HCT116 (cell line): ENCODE data around the gene UGT1A9. TPM values are rescaled to one million over a fixed set of nuclear protein-coding genes. Genes with fewer than 3 reads are reported as not detected.
A peak's percentile ranks its signal among the peaks of the same experiment; 100 is the strongest.

ENCODE experiments used
- ATAC-seq: fragments of 200-7000 bp; cut with Tn5 transposase; 2 replicates; pipeline ENCODE4 v1.9.1; 2020; ENCODE audit warnings: mild to moderate bottlenecking, moderate library complexity
- BruUV-seq: library from RNA; stranded (reverse); fragments of 400-500 nt; replicated peaks from 2 replicates; lab custom pipeline; 2021; lab: Mats Ljungman, UMichigan
- CTCF ChIA-PET: fragments of 300-600 bp; sonication (Branson Sonifier 250); formaldehyde crosslinking; loops from one replicate; lab custom pipeline; 2021; ENCODE audit warnings: antibody characterized with exemption; lab: Charles Lee
- POLR2A ChIA-PET: fragments of 300-600, 350-600 bp; sonication (Branson Sonifier 250); formaldehyde crosslinking; loops from one replicate; lab custom pipeline; 2021; ENCODE audit warnings: antibody characterized with exemption; lab: Charles Lee
- RAD21 ChIA-PET, 2 experiments: fragments of 300-600 bp; sonication (Branson Sonifier 250); formaldehyde crosslinking; loops; one replicate each; lab custom pipeline; 2023; ENCODE audit warnings: low total read pairs in 2 of 2; ENCODE audit not compliant: uncharacterized antibody in 2 of 2, unreplicated experiment in 2 of 2, low non-redundant PET in 1 of 2; lab: Charles Lee
- DNase-seq: peaks from one replicate; pipeline ENCODE4 v3.0.0-alpha.2; 2010; ENCODE audit warnings: low read depth, low spot score
- H2AFZ ChIP-seq: fragments of 200-600 bp; shearing (Covaris generic), sonication (generic); 2 replicates; pipeline ENCODE4 v1.6.1; 2017; ENCODE audit warnings: low read depth, mixed run types, mixed read lengths, antibody characterized with exemption, low read length; ENCODE audit not compliant: poor library complexity, severe bottlenecking
- H3K27ac ChIP-seq: 2 replicates; pipeline ENCODE4 v1.5.1; 2012; ENCODE audit warnings: low read depth, low read length
- H3K27me3 ChIP-seq: fragments of 200-600 bp; sonication (generic); 2 replicates; pipeline ENCODE4 v1.6.1; 2016; ENCODE audit warnings: mixed run types, low read length, mixed read lengths; ENCODE audit not compliant: insufficient read depth
- H3K36me3 ChIP-seq, 2 experiments: fragments of 200-500 bp in 1 of 2; fragments of 200-600 bp in 1 of 2; sonication (Bioruptor generic) in 1 of 2; sonication (generic) in 1 of 2; 2 replicates each; pipeline versions ENCODE4 v1.5.1 to v1.6.1; 2014 to 2016; ENCODE audit warnings: low read length in 2 of 2, inconsistent platforms in 1 of 2, mixed read lengths in 1 of 2, mixed run types in 1 of 2; ENCODE audit not compliant: insufficient read depth in 2 of 2, control insufficient read depth in 1 of 2
- H3K4me1 ChIP-seq, 2 experiments: fragments of 200-600 bp in 1 of 2; sonication (generic) in 1 of 2; 2 replicates each; pipeline versions ENCODE4 v1.5.1 to v1.6.1; 2012 to 2017; ENCODE audit warnings: low read length in 2 of 2, inconsistent platforms in 1 of 2, mild to moderate bottlenecking in 1 of 2, mixed read lengths in 1 of 2, mixed run types in 1 of 2, moderate library complexity in 1 of 2; ENCODE audit not compliant: insufficient read depth in 2 of 2, control insufficient read depth in 1 of 2
- H3K4me2 ChIP-seq: fragments of 200-600 bp; sonication (generic); 2 replicates; pipeline ENCODE4 v1.6.1; 2017; ENCODE audit warnings: mixed run types, low read length, mixed read lengths
- H3K4me3 ChIP-seq, 2 experiments: fragments of 200-600 bp in 1 of 2; sonication (generic) in 1 of 2; replicated peaks in 1 of 2; 2 replicates each; pipeline ENCODE4 v1.5.1; 2011 to 2016; ENCODE audit warnings: low read length in 2 of 2, control low read depth in 1 of 2, low read depth in 1 of 2, mild to moderate bottlenecking in 1 of 2, mixed read lengths in 1 of 2, mixed run types in 1 of 2
- H3K79me2 ChIP-seq: fragments of 200-600 bp; sonication (generic); 2 replicates; pipeline ENCODE4 v1.6.1; 2017; ENCODE audit warnings: mild to moderate bottlenecking, mixed run types, low read length, moderate library complexity, mixed read lengths; ENCODE audit not compliant: insufficient read depth
- H3K9ac ChIP-seq: fragments of 200-600 bp; sonication (generic); 2 replicates; pipeline ENCODE4 v1.6.1; 2016; ENCODE audit warnings: low read length, mixed read lengths
- H3K9me2 ChIP-seq: fragments of 200-600 bp; sonication (generic), shearing (Covaris generic); 2 replicates; pipeline ENCODE4 v1.6.1; 2017; ENCODE audit warnings: mixed run types, mild to moderate bottlenecking, moderate library complexity; ENCODE audit not compliant: insufficient read depth
- H3K9me3 ChIP-seq, 2 experiments: fragments of 200-500 bp in 1 of 2; fragments of 200-600 bp in 1 of 2; sonication (Bioruptor generic) in 1 of 2; sonication (generic) in 1 of 2; 2 replicates each; pipeline ENCODE4 v1.6.1; 2014 to 2017; ENCODE audit warnings: low read length in 2 of 2, mixed read lengths in 2 of 2, inconsistent platforms in 1 of 2, low read depth in 1 of 2, mild to moderate bottlenecking in 1 of 2, mixed run types in 1 of 2, moderate library complexity in 1 of 2; ENCODE audit not compliant: control insufficient read depth in 1 of 2, insufficient read depth in 1 of 2
- H4K20me1 ChIP-seq: fragments of 200-600 bp; sonication (generic), shearing (Covaris generic); 2 replicates; pipeline ENCODE4 v1.6.1; 2017; ENCODE audit warnings: mixed run types, mild to moderate bottlenecking, moderate library complexity; ENCODE audit not compliant: insufficient read depth
- CTCF ChIP-seq, 3 experiments: fragments of 200-600 bp in 1 of 3; sonication (generic) in 1 of 3; IDR thresholded peaks in 2 of 3; conservative IDR thresholded peaks in 1 of 3; 2 replicates each; pipeline ENCODE4 v1.5.1; 2012 to 2017; ENCODE audit warnings: low read depth in 2 of 3, low read length in 2 of 3, antibody characterized with exemption in 1 of 3, borderline replicate concordance in 1 of 3, control low read depth in 1 of 3, mild to moderate bottlenecking in 1 of 3, mixed read lengths in 1 of 3, mixed run types in 1 of 3, moderate library complexity in 1 of 3; ENCODE audit not compliant: insufficient read depth in 1 of 3
- RAD21 ChIP-seq: IDR thresholded peaks from 2 replicates; pipeline ENCODE4 v1.6.1; 2012; ENCODE audit warnings: low read depth, mild to moderate bottlenecking
- YY1 ChIP-seq: IDR thresholded peaks from 2 replicates; pipeline ENCODE4 v1.6.1; 2011; ENCODE audit warnings: low read length, low read depth, moderate library complexity, mild to moderate bottlenecking; ENCODE audit not compliant: insufficient replicate concordance; ENCODE audit errors: extremely low read depth
- intact Hi-C: fragments of 100-400 bp; cut with micrococcal nuclease; formaldehyde crosslinking; loops from 2 replicates; pipeline ENCODE4 v1.10.0; 2022
- total RNA-seq: library from RNA; stranded (reverse); gene quantifications from one replicate; pipeline ENCODE4 v1.2.1, GENCODE V29; 2021; ENCODE audit not compliant: unreplicated experiment

The UGT1A9 gene
- total RNA-seq, 1 experiment from 2014 or later: not detected

- H3K4me3 ChIP-seq: no peak overlapping the region
- H3K36me3 ChIP-seq: no peaks in the 10 kb centered on the region
- H4K20me1 ChIP-seq: no peaks in the 10 kb centered on the region
- ChIA-PET POLR2A (interaction anchor here (0.6 kb wide), 1 partner anchor 19 kb away, joined by 3 read pairs; no protein-coding TSS in a partner anchor), CTCF (no interaction called here), RAD21 (no interaction called here)
- no peak overlapping the region for H3K9ac ChIP-seq
- intact Hi-C loops: no loop called here
- ATAC-seq (peak; percentile 73), DNase-seq (no peak)
- H3K79me2 ChIP-seq: no peaks in the 10 kb centered on the region
- H2AFZ ChIP-seq: no peak overlapping the region
- no peaks in the 10 kb centered on the region for H3K9me2 ChIP-seq
- no peak overlapping the region for H3K4me2 ChIP-seq
- H3K27me3 ChIP-seq: no peaks in the 10 kb centered on the region; the same call in 1 of the 2 replicates
- peak; percentile 56 for TF ChIP-seq RAD21
- TF ChIP-seq CTCF (IDR thresholded peaks at IDR 0.05 in 2 of 3, conservative IDR thresholded peaks at IDR 0.05 in 1 of 3; ENCODE audit: borderline replicate concordance in 1 of 3, insufficient read depth in 1 of 3, low read depth in 2 of 3, low read length in 2 of 3): peak in 2 of 3 experiments; percentile 24 to 30; a peak in 3 of 6 replicates
- no peak for TF ChIP-seq YY1
- H3K27ac ChIP-seq: no peak overlapping the region
- no peaks in the 10 kb centered on the region for H3K9me3 ChIP-seq
- no TSS peak for BruUV-seq
- no peaks in the 10 kb centered on the region for H3K4me1 ChIP-seq
These were observed 135.6 kb downstream of the UGT1A9 start for GRCh38 chr2:233807215-233807865.
